Right renal cortex interstitium (tissue), 3 donors: Measurements from ENCODE around the gene L3MBTL3. TPM values are rescaled to one million over a fixed set of nuclear protein-coding genes. Genes with fewer than 3 reads are reported as not detected.
A peak's percentile ranks its signal among the peaks of the same experiment; 100 is the strongest.
"Not testable (repeated sequence)": the region's sequence is repeated elsewhere in the genome, so short reads cannot be mapped to it uniquely, and the experiment has no call there.

Source experiments
- DNase-seq, 3 donors: peaks; one replicate each; pipeline ENCODE4 v3.0.0-alpha.2; 2013; ENCODE audit warnings: low read depth in 3 of 3, low spot score in 2 of 3
- polyA plus RNA-seq, 3 donors: library from polyadenylated mRNA; unstranded; fragments of 120-200 nt; gene quantifications; one replicate each; pipeline ENCODE4 v1.2.1, GENCODE V29; 2013; ENCODE audit not compliant: insufficient read length in 3 of 3

The L3MBTL3 gene
- polyA plus RNA-seq, 3 donors = 20.2 to 21.8 (median 20.5) TPM

- no peak for DNase-seq
Observed at GRCh38 chr6:130129762-130130246, 111.4 kb downstream of the L3MBTL3 start.

DNA sequence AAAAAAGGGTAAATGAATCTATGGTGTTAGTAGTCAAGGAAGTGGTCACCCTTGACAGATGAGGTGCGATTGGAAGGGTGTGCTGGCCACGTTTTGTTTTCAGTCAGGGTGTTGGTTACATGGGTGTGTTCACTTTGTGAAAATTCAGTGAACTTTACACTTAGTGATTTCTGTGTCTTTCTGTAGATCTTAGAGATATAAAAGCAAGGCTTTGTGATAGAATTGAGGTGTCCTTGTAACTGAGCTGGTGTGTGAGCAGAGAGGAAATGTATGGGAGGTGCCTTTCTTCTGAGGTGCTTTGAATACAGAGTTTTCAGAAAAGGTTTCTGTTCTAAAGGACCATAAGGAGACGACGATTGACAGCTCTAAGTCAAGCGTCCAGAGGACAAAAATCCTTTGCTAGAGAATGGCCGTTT, 113.9 kb downstream of the L3MBTL3 start:
- no peak for DNase-seq

GRCh38 chr6:130134582-130134981, 116.2 kb downstream of the L3MBTL3 start:
- DNase-seq = no peak

DNA sequence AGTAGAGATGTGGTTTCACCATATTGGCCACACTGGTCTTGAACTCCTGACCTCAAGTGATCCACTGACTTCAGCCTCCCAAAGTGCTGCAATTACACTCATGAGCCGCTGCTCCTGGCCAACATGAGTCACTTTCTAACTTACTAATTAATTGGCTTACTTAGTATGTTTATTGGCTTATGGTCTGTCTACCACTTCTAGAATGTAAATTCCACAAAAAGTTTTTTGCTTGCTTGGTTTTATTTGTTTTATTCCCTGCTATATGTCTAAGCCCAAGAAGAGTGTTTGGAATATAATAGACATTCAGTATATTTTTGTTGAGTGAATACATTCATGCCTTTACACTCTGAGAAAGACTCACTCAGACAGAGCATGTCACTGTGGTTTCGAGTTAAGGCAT, 118.4 kb downstream of the L3MBTL3 start:
- no peak for DNase-seq

DNA sequence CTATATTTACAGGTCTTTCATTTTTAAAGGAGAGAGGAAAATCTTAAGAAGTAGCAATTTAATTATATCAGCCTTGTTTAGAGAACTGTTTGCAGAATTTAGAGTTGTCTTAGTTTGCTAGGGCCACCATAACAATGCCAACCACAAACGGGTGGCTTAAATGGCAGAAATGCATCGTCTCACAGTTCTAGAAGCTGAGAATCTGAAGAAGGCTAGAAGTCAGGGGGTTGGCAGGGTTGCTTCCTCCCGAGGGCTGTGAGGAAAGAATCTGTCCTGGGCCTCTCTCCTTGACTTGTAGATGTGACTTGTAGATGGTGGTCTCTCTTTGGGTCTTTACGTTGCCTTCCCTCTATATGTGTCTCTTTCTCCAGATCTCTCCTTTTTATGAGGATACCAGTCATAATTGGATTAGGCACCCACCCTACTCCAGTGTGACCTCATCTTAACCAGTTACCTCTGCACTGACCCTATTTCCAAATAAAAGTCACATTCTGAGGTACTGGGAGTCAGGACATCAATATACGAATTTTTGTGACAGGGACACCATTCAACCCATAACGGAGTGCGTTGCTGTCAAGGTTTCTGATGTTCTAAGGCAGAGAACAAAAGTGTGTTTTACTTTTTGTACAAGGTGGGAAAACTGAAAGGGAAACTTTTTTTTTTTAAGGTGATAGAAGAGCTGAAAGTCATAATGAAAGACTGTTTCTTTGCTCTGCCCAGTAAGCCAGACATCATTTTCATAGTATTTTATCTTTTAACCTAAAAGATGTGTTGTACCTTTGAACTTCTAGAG, 119.9 kb downstream of the L3MBTL3 start:
- no peak for DNase-seq

- no peak for DNase-seq
Observed at GRCh38 chr6:130138909-130139242, 120.5 kb downstream of the L3MBTL3 start.

GRCh38 chr6:130140084-130140483, 121.7 kb downstream of the L3MBTL3 start:
- DNase-seq = no peak

DNA sequence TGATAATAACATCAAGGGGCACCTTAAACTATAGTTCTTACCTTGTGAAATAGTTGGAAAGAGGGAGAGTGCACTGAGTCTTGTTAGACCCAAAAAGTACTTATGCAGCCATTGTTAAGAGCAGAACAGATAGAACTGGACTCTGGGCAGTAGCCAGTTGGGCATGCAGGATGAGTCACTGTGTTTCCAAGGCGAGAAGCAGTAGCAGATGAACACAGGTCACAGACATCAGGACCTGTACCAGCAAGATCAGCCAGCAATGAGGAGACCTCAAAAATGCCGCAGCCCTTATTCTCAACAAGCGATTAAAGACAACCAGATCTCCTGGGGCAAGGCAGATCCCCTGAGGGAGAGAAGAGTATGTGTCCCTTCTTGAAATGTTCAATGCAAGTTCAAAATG, 125.3 kb downstream of the L3MBTL3 start:
- DNase-seq = no peak

DNA sequence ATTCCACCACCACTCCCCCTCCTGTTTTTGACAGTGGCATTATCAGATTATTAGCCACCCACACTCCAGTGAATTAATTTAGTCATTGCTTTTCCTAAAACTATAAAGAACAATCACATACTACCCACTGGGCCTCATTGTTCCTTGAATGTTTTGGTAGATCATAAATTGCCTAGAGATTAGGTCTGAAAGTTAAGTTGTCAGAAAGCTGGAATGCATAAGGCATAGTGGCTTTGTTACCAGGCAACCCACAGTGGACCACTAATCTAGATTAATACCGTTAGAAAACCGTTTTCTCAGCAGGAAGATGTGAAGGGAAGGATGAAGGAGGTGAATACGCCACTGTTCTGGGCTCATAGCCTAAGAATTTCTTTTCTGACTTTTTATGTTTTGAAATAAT, 128.7 kb downstream of the L3MBTL3 start:
- no peak for DNase-seq

DNA sequence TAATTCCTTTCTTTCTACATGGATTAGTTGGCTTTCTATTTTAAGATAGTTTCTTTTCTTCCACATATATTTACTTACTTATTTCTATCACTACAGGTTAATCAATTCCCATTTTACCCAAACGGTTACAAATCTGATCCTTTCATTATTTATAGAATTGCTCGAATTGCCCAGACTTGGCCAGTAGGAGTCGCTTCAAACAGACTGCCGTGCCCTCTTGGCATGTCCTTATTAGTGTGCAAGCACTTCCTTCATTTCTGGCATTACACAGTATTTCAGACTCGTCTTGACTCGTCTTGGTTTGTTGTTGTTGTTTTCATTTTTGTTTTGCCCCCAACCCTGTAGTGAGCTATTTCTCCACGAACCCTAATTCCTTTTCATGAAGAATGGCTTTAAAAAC, 129.8 kb downstream of the L3MBTL3 start:
- no peak for DNase-seq

- DNase-seq = not testable (repeated sequence)
Observed at GRCh38 chr6:130149016-130149415, 130.6 kb downstream of the L3MBTL3 start.

GRCh38 chr6:130150906-130151305, 132.5 kb downstream of the L3MBTL3 start:
- DNase-seq = no peak

DNA sequence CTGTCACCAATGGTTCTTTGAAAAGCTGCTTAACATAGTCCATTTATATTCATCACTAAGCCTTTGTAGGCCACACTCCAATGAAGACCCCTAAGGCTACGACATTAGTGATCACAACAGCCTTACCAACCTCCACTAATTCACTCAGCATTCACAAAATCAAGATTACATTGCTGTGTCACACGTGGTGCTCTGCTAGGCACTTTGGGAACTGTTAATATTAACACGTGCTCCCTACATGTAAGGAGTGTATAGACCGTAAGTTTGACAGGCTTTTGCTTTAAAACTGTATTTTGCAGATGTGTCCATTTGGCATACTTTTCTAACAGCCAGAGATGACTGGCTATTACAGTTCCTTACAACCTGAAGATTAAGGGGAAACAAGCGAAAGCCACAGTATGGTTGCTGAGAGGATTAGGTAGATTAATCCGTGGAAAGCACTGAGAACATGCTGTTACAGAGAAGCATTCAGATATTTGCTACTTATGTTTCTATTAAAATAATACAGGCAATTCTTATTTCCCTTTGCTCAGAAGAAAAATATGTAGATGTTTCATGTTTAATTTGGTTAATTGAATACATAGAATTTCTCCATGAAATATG, 134.6 kb downstream of the L3MBTL3 start:
- no peak for DNase-seq

GRCh38 chr6:130156908-130157307, 138.5 kb downstream of the L3MBTL3 start:
- no peak for DNase-seq

DNA sequence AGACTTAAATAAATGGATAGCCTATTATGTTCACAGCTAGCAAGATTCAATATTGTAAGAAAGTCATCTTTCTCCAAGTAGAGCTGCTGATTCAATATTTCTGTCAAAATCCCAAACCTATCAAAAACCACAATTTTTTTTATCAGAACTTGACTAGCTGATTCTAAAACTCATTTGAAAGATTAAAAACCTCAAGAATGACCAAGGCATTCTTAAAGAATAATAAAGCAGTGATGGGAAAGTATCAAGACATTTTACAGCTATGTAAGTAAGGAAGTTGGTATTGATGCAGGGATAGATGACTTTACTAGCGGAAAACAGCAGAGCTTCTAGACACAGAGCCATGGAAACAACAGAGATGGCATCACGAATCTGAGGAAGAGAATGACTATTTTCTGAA, 139.7 kb downstream of the L3MBTL3 start:
- no peak for DNase-seq

DNA sequence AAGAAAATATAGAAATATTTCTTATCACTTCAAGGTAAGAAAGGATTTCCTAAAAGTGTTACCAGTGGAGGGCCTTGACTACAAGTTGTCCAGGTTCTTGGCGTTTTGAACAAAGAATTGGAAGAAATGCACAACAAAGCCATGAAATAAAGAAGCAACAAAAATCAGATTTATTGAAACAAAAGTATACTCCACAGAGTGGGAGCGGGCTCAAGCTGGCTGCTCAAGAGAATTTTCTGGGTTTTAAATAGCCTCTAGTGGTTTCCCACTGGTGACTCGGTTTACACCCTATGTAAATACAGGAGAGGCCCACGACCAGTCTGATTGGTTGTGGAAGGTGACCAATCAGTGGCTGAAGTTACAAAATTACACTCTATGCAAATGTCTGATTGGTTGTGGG, 140.2 kb downstream of the L3MBTL3 start:
- DNase-seq = no peak

DNA sequence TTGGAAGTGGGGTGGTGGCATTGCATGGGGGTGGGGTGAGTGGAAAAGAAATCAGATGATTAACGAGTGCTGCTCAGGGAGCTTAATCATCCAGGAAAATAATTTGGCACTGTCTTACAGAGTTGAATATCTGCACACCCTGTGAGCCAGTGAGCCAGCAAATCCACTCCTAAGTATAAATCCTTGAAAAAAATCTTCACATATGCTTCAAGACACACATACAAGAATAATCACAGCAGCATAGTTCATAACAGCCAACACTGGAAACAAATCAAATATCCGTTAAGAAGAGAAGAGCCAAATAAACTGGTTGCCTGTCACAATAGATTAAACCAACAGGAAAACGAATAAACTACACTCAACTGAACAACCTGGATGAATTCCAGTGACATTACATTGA, 141.6 kb downstream of the L3MBTL3 start:
- DNase-seq = no peak

GRCh38 chr6:130161683-130162404, 143.5 kb downstream of the L3MBTL3 start:
- peak; percentile 33 to 57 (median 35) for DNase-seq

- no peak for DNase-seq
Observed at GRCh38 chr6:130162421-130162820, 144.0 kb downstream of the L3MBTL3 start.

DNA sequence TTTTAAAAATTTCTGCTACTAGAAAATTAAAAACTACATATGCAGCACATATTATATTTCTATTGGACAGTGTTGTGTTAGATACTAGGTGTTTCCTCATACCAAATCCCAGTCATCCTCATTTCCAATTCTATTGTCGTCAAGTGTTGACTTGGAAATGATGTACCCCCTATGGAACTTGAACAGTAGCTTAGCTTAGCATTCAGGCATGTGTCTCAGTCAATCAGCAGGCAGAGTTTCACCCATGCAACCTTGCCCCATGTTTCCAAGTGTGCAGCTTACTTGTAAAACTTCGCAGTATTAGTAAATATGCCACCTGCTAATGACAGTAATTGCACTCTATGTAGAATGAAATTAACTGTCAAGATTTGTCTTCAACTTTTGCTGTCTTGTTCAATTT, 144.9 kb downstream of the L3MBTL3 start:
- DNase-seq = no peak

DNA sequence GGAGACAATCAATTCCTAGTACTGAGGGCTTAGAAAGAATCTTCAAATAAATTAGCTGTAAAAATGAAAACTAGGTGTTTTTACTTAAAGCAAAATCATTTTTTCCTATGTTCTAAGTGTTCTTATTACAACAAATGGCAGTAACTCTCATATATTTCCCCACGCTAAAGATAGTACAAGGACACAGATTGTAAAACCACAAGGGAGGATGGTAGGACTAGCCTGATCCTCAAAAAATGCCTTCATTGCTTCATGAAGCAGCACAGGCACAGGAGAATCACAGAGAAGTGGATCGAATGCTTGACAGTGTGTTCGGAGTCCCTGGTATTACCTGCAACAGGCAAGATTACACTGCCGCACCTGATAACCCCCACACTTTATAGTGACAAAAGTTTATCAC, 145.9 kb downstream of the L3MBTL3 start:
- no peak for DNase-seq

DNA sequence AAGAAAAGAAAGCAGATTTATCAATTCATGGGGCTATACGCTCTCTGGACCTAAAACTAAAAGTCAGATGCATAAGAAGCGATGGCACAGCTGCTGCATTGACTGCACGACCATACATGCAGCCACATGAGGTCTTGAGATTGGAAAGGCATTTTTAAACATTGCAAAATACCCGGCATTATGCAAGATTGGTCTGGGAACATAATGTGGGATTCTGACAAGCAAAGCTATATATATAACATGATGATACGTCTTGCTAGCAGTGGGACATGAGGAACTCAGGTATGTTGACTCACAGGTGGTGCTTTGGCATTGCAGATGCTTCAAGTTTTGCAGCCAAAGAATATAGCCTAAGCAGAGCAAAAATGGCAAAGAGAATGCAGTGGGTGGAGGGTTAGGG, 149.3 kb downstream of the L3MBTL3 start:
- no peak for DNase-seq
